Stimulated activated CD8-positive, alpha-beta memory T cell treated with anti-CD3 and anti-CD28 coated beads, Interleukin-12 subunit alpha, Interleukin-12 subunit beta, amount 100 ng/mL, for 4 hours (primary cell): Measurements from ENCODE around the gene BDKRB2.

Experiments used
- DNase-seq: peaks from one replicate; pipeline ENCODE4 v3.0.0-alpha.2; 2020; ENCODE audit warnings: low read depth

The BDKRB2 gene

DNA sequence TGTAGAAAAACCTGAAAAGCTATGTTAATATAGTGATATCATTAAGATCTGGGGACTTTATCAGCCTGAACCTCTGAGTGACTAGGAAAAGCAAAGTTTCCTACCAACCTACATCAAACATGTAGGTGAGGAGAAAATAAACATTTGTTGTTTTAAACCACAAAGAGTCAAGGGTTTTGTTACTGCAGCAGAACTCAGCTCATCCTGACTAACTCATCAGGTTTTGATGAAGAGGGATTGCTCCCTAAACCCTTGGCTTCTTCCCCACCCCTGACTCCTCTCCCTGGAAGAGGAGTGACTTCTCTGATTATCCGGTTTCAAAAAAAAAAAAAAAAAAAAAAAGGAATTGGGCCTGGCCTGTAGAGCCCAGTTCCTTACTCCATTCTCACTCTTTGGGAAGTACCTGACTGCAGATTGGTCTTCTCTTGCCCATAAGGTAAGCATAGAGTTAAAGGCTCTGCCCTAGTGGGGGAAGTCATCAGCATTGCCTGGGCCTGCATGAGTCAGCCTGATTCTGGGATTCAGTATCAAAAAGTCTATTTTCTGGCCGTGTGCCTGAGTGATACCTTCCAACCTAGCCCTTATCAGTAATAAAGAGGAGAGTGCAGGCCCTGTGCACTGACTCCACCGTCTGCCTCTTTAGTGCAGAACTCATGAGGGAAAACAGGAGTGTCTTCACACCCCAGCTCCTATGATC, 68.3 kb downstream of the BDKRB2 start:
- DNase-seq = no peak

DNA sequence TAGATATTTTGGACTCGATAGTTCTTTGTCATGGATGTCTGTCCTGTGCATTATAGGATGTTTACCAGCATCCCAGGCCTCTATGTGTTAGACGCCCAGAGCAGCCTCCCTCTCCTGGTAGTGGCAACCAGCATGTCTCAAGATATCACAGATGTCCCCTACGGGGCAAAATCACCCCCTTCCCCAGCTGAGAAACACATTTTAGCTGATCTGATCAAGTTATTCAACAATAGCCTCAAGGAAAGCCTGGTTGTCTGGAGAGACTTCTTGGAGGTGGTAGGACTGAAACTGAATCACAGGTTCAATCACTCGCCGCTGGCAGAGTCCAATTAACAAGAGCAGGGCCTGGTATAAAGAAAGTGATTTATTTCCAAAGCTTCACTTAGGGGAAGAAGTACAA, 69.0 kb downstream of the BDKRB2 start:
- no peak for DNase-seq

DNA sequence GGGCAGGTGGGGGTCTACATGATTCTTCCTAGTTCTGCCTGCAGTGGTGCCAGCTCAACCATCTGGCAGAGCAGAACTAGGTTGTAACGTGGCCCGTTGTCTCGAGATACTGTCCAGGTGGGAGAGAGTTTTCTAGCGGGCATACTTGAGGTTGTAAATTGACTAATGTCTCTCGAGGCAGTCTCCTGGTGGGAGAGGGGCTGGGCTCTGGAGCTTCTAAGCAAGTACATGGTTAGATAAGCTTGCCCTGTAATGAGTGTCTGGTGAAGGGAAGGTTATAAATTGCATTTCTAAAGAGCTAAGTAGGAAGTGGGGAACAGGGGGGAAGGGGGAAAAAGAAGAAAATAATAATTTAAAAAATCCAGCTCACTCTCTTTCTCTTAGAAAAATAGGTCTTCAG, 69.5 kb downstream of the BDKRB2 start:
- no peak for DNase-seq

DNA sequence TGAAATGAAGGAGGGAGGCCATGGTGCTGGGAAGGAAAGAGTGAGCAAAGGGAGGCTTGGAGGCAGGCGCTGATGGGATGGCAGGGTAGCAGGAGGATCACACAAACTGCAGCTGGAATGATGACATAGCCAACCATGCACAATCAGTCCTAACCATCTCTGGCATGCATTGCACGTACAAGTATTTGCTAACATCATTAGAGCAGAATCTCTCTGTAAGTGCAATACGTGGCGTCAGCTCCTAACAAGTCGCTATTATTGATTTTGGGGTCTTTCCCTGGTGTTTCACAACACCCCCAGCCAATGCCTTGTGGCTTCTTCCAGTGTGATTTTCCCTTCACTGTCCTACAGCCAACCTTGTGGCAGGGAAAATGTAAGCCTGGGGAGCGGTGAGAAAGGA, 69.9 kb downstream of the BDKRB2 start:
- DNase-seq = no peak

DNA sequence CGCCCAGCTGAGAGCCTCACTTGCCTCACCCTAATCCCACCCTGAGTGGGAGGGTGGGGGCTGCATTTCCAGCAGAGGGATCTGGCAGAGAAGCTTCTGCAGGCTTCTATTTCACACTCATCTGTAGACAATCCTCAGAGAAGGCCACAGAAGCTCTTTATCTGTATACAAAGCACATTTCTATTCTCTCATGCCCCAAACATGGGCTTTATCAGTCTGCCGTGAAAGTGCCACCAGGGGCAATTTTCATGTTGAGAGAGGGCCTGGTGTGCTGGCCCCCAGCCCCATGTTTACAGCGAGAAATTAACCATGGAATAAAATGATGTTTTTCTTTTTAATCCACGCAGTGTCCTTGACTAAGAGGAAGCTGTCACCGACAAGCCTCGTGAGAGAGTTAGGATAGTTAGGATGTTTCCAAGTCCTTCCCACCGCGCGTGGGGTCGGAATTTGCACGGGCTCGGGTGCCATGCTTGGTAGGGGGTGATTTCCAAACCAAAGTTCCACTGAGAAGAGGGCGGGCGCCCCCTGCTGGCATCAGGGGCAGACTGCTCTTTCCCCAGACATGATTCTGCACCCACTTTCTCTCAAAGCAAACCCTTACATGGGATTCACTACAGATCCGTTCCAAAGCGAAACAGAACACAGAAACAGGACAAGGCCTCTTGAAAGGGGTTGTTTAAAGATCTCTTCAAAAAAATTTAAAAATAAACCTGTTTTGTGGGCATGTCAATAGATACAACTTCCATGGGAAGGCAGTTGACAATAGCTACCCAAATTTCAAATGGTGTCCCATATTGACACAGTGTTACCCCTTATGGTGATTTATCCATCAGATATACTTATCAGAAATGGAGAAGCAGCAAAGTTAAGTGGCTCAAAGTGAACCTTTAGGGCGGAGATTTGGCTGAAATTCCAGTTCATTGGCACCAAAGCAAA, 70.8 kb downstream of the BDKRB2 start:
- DNase-seq = peak; percentile 17

DNA sequence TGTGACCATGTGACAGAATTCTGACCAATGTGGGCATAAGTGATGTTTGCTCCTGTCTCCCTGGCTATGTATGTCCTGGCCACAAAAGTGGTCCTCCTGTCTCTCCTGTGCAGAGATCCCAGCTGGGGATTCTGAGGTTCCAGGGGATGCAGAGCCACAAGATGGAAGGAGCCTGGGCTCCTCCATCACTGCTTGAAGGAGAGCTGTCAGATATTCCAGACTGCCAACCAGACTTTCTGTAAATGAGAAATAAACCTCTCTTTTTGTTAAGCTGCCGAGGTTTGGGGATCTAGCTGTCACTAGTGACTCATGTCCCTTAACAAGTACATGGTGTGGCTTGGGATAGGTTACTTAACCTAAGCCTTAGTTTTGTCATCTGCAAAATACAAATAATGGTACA, 73.3 kb downstream of the BDKRB2 start:
- DNase-seq = no peak

DNA sequence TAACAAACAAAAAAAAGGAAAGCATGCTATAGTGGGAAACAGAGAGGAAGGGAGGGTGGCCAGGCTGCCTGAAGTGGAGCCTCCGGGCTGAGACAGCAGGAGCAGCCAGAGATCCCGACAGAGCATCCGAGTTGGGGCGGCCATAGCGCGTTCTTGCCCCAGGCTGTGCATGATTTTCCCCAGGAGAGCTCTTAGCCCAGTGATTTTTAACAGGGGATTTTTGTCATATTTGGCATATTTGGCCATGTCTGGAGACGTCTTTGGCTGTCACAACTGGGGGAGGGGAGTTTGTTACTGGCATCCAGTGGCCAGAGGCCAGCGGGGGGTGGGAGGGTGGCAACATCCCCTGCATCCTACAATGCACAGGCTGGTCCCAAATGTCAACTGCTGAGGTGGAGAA, 74.9 kb downstream of the BDKRB2 start:
- DNase-seq = no peak

DNA sequence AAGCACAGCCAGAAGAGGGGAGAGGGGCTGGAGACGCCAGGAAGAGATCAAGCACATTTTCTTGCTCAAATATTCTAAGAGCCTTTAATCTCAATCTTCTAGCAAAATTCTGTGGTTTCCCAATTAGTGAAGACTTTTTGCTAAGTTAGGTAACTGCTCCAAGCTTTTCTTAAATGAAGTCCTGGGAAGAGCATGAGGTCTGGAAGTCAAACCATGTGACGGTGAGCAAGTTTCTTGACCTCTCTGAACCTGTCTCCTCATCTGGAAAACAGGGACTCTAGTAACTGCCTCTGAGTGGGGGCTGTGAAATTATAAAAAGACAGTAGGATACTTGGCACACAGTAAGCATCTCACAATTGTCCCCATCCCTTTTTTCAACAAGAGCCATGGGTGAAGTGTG, 75.5 kb downstream of the BDKRB2 start:
- no peak for DNase-seq

DNA sequence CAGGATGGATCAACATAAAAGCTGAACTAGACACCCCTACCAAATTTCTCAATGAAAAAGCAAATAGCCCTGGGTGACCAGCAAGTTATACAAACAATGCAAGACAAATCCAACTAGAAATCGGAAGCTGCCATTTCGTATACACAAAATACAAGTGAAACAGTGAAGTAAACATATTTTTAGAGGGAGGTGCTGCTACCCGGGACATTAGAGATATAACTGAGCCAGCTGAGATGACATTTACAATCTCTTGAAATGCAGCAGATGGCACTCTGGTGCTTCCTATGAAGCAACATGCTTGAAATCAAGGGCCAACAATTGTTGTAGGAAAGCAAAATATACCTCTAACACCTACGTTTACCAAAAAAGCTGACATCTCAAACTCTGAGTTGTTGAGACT, 76.8 kb downstream of the BDKRB2 start:
- DNase-seq = no peak

DNA sequence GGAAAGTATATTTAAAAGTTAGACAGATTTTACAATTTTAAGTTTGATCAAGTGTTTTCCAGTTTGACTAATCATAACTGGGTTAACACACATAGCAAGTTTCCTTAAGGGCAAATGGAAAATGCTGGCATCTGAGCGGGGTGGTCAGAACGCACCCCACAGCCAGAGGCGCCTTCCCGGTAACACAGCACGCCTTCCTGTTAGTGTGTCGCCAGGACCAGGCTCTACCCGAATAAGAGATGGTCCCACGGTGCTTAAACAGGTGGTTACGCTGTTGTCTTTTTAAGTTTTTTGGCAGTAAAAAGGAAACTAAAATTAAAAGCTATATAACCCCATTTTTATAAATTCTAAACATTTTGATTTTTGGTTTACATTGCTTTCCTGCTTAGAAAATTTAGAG, 79.4 kb downstream of the BDKRB2 start:
- DNase-seq = no peak

DNA sequence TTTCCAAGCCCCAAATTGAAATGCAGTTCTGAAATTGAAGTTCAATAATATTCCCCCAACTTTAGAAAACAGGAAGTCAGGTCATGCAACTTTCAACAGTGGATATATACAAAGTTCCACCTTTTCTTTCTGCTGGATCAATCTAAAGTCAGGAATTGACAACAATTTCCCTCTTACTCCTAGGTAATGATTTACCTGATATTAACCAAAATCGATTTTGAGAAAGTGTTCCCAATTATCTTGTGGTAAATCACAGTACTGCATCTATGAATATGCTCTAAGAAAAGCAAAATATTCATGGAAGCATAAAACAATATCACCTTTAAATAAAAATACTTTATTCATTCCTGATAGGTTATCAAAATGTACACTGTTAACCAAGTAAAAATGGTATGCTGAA, 79.8 kb downstream of the BDKRB2 start:
- DNase-seq = no peak

DNA sequence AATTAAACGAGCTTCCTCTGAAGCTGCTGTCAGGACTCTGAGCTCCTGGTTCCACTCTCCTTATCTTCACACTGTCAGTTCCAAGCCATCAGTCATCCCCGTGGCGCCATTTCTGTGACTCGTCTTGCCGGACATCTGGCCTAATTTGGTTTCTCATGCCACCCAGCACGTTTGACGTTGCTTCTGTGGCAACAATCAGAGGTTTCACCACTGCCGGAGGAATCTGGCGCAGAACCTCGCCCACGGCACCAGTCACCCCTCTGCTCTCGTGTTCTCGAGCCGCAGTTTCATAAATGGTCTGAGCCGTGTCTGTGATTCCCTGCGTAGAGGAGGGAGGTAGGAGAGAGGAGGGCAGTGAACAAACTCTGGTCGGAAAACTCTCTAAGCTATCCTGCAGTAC, 81.0 kb downstream of the BDKRB2 start:
- DNase-seq = no peak

DNA sequence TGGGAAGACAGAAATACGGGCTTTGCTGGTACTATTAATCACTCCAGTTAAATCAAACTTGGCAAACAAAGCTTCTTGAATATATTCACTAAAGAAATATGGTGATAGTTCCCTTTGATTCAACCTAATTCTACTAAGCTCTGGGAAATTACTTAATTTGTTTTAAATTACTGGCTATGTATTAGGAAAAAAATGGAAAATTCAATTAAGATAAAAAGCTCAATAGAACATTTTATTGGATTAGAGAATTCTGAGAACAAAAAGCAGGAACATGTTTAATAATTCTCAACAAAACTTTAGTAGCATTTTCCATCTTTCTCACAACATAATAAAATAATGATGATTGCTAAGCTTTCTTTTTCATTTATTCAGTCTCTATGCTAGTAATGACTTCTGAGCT, 81.6 kb downstream of the BDKRB2 start:
- no peak for DNase-seq

DNA sequence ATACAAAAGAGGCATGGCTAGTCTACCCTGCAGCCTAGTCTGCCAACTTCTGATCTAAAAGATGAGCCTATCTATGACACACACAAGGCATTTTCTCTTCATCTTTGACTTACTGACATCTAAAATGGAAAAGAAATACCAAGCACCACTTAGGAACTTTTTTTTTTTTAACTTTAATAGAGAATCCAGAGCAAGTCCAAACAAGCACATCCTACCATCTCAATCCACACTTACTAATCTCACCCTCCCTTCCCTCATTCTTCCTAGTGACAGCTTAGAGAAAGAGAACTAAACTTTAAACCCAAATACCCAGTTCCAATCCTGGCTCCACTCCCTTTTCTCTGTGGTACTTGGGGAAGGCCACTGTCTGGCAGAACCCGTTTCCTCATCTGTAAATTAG, 83.2 kb downstream of the BDKRB2 start:
- no peak for DNase-seq
